Measurements from ENCODE around the gene UBQLNL.

The UBQLNL gene

GRCh38 chr11:5541427-5541826, 24.9 kb upstream of the UBQLNL start:
- no peaks in the 10 kb centered on the region for H3K27me3 ChIP-seq (ENCODE audit: control insufficient read depth in 1 of 2, insufficient read depth in 2 of 2, low read length in 2 of 2)
- H3K9ac ChIP-seq (ENCODE audit: low read depth in 1 of 2, low read length in 2 of 2) = no peak overlapping the region
- no peaks in the 10 kb centered on the region for H3K36me3 ChIP-seq (ENCODE audit: control insufficient read depth in 1 of 2, insufficient read depth in 2 of 2, low read length in 2 of 2)
- H3K27ac ChIP-seq (ENCODE audit: low read depth, low read length) = no peak overlapping the region
- H3K4me3 ChIP-seq (ENCODE audit: low read depth in 1 of 2, low read length in 2 of 2) = no peak overlapping the region
- H3K9me3 ChIP-seq (ENCODE audit: control insufficient read depth in 1 of 2, low read length in 2 of 2) = no peaks in the 10 kb centered on the region
- no peaks in the 10 kb centered on the region for H3K4me1 ChIP-seq (ENCODE audit: control insufficient read depth in 1 of 2, insufficient read depth in 2 of 2, low read length in 2 of 2)

- no peak overlapping the region for H3K9ac ChIP-seq (ENCODE audit: low read depth in 1 of 2, low read length in 2 of 2)
- H3K27ac ChIP-seq (ENCODE audit: low read depth, low read length) = no peak overlapping the region
- H3K9me3 ChIP-seq (ENCODE audit: control insufficient read depth in 1 of 2, low read length in 2 of 2) = no peaks in the 10 kb centered on the region
- H3K27me3 ChIP-seq (ENCODE audit: control insufficient read depth in 1 of 2, insufficient read depth in 2 of 2, low read length in 2 of 2) = no peaks in the 10 kb centered on the region
- H3K4me3 ChIP-seq (ENCODE audit: low read depth in 1 of 2, low read length in 2 of 2) = no peak overlapping the region
- H3K36me3 ChIP-seq (ENCODE audit: control insufficient read depth in 1 of 2, insufficient read depth in 2 of 2, low read length in 2 of 2) = no peaks in the 10 kb centered on the region
- H3K4me1 ChIP-seq (ENCODE audit: control insufficient read depth in 1 of 2, insufficient read depth in 2 of 2, low read length in 2 of 2) = no peaks in the 10 kb centered on the region
Observed at GRCh38 chr11:5536482-5536881, 20.0 kb upstream of the UBQLNL start.

DNA sequence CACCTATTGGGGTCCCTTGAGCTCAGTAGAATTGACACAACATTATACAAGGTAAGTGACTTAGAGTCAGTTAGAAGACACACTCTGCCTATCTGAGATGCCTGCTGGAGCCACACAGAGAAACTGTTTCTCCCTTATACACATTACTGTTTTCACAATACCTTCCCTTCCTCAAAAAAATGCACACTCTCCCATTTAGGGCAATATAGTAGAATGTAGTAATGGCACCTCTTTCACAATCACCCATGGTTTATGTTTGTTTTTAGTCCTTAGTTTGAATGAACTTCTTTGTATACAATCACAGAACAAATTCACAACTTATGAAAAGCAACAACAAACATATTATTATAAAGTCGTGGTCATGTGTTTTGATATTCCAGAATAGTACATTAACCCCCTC, 17.5 kb upstream of the UBQLNL start:
- H3K27ac ChIP-seq (ENCODE audit: low read depth, low read length) = no peak overlapping the region
- H3K9ac ChIP-seq (ENCODE audit: low read depth in 1 of 2, low read length in 2 of 2) = no peak overlapping the region
- H3K27me3 ChIP-seq (ENCODE audit: control insufficient read depth in 1 of 2, insufficient read depth in 2 of 2, low read length in 2 of 2) = no peaks in the 10 kb centered on the region

GRCh38 chr11:5531053-5531831, 14.7 kb upstream of the UBQLNL start:
- Histone ChIP-seq H3K27ac (ENCODE audit: low read depth, low read length) (no peak overlapping the region), H3K4me3 (ENCODE audit: low read depth in 1 of 2, low read length in 2 of 2) (no peak overlapping the region), H3K9me3 (ENCODE audit: control insufficient read depth in 1 of 2, low read length in 2 of 2) (no peaks in the 10 kb centered on the region), H3K9ac (ENCODE audit: low read depth in 1 of 2, low read length in 2 of 2) (no peak overlapping the region), H3K4me1 (ENCODE audit: control insufficient read depth in 1 of 2, insufficient read depth in 2 of 2, low read length in 2 of 2) (no peaks in the 10 kb centered on the region), H3K27me3 (ENCODE audit: control insufficient read depth in 1 of 2, insufficient read depth in 2 of 2, low read length in 2 of 2) (no peaks in the 10 kb centered on the region), H3K36me3 (ENCODE audit: control insufficient read depth in 1 of 2, insufficient read depth in 2 of 2, low read length in 2 of 2) (no peaks in the 10 kb centered on the region)

More for the DNA sequence above, 17.5 kb upstream of the UBQLNL start:
- Histone ChIP-seq H3K4me1 (ENCODE audit: control insufficient read depth in 1 of 2, insufficient read depth in 2 of 2, low read length in 2 of 2) (no peaks in the 10 kb centered on the region), H3K4me3 (ENCODE audit: low read depth in 1 of 2, low read length in 2 of 2) (no peak overlapping the region), H3K36me3 (ENCODE audit: control insufficient read depth in 1 of 2, insufficient read depth in 2 of 2, low read length in 2 of 2) (no peaks in the 10 kb centered on the region), H3K9me3 (ENCODE audit: control insufficient read depth in 1 of 2, low read length in 2 of 2) (no peaks in the 10 kb centered on the region)

GRCh38 chr11:5528495-5528894, 12.0 kb upstream of the UBQLNL start:
- Histone ChIP-seq H3K27me3 (ENCODE audit: control insufficient read depth in 1 of 2, insufficient read depth in 2 of 2, low read length in 2 of 2) (no peaks in the 10 kb centered on the region), H3K36me3 (ENCODE audit: control insufficient read depth in 1 of 2, insufficient read depth in 2 of 2, low read length in 2 of 2) (no peaks in the 10 kb centered on the region), H3K4me3 (ENCODE audit: low read depth in 1 of 2, low read length in 2 of 2) (no peak overlapping the region), H3K4me1 (ENCODE audit: control insufficient read depth in 1 of 2, insufficient read depth in 2 of 2, low read length in 2 of 2) (no peaks in the 10 kb centered on the region), H3K27ac (ENCODE audit: low read depth, low read length) (no peak overlapping the region), H3K9me3 (ENCODE audit: control insufficient read depth in 1 of 2, low read length in 2 of 2) (no peaks in the 10 kb centered on the region), H3K9ac (ENCODE audit: low read depth in 1 of 2, low read length in 2 of 2) (no peak overlapping the region)

DNA sequence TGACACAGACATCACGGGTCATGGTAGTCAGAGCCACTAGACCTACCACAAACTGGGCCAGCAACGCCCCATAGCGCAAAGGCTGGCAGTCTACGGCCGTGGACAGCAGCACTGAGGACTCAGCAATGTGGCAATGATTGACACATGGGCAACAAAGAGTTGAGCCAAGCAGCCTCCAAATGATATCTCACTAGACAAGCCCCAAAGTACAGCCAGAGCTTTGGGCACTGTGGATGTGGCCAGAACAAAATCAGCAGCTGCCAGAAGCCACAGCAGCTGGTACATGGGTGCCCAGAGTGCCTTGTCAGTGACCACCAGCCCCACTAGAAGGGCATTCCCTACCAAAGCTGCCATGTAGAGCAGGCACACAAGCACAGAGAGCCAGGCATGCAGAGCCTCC, 11.2 kb upstream of the UBQLNL start:
- no peak overlapping the region for H3K27ac ChIP-seq (ENCODE audit: low read depth, low read length)
- no peak overlapping the region for H3K9ac ChIP-seq (ENCODE audit: low read depth in 1 of 2, low read length in 2 of 2)
- no peaks in the 10 kb centered on the region for H3K36me3 ChIP-seq (ENCODE audit: control insufficient read depth in 1 of 2, insufficient read depth in 2 of 2, low read length in 2 of 2)
- no peak overlapping the region for H3K4me3 ChIP-seq (ENCODE audit: low read depth in 1 of 2, low read length in 2 of 2)
- no peaks in the 10 kb centered on the region for H3K4me1 ChIP-seq (ENCODE audit: control insufficient read depth in 1 of 2, insufficient read depth in 2 of 2, low read length in 2 of 2)
- no peaks in the 10 kb centered on the region for H3K27me3 ChIP-seq (ENCODE audit: control insufficient read depth in 1 of 2, insufficient read depth in 2 of 2, low read length in 2 of 2)
- no peaks in the 10 kb centered on the region for H3K9me3 ChIP-seq (ENCODE audit: control insufficient read depth in 1 of 2, low read length in 2 of 2)

- H3K9ac ChIP-seq (ENCODE audit: low read depth in 1 of 2, low read length in 2 of 2) = no peak overlapping the region
- H3K27me3 ChIP-seq (ENCODE audit: control insufficient read depth in 1 of 2, insufficient read depth in 2 of 2, low read length in 2 of 2) = no peaks in the 10 kb centered on the region
- H3K9me3 ChIP-seq (ENCODE audit: control insufficient read depth in 1 of 2, low read length in 2 of 2) = no peaks in the 10 kb centered on the region
- no peaks in the 10 kb centered on the region for H3K4me1 ChIP-seq (ENCODE audit: control insufficient read depth in 1 of 2, insufficient read depth in 2 of 2, low read length in 2 of 2)
- H3K27ac ChIP-seq (ENCODE audit: low read depth, low read length) = no peak overlapping the region
- H3K4me3 ChIP-seq (ENCODE audit: low read depth in 1 of 2, low read length in 2 of 2) = no peak overlapping the region
- H3K36me3 ChIP-seq (ENCODE audit: control insufficient read depth in 1 of 2, insufficient read depth in 2 of 2, low read length in 2 of 2) = no peaks in the 10 kb centered on the region
Observed at GRCh38 chr11:5524756-5525155, 8.3 kb upstream of the UBQLNL start.

- Histone ChIP-seq H3K4me1 (ENCODE audit: control insufficient read depth in 1 of 2, insufficient read depth in 2 of 2, low read length in 2 of 2) (no peaks in the 10 kb centered on the region), H3K9ac (ENCODE audit: low read depth in 1 of 2, low read length in 2 of 2) (no peak overlapping the region), H3K27ac (ENCODE audit: low read depth, low read length) (no peak overlapping the region), H3K36me3 (ENCODE audit: control insufficient read depth in 1 of 2, insufficient read depth in 2 of 2, low read length in 2 of 2) (no peaks in the 10 kb centered on the region), H3K9me3 (ENCODE audit: control insufficient read depth in 1 of 2, low read length in 2 of 2) (no peaks in the 10 kb centered on the region), H3K4me3 (ENCODE audit: low read depth in 1 of 2, low read length in 2 of 2) (no peak overlapping the region), H3K27me3 (ENCODE audit: control insufficient read depth in 1 of 2, insufficient read depth in 2 of 2, low read length in 2 of 2) (no peaks in the 10 kb centered on the region)
Observed at GRCh38 chr11:5522308-5522707, 5.8 kb upstream of the UBQLNL start.

DNA sequence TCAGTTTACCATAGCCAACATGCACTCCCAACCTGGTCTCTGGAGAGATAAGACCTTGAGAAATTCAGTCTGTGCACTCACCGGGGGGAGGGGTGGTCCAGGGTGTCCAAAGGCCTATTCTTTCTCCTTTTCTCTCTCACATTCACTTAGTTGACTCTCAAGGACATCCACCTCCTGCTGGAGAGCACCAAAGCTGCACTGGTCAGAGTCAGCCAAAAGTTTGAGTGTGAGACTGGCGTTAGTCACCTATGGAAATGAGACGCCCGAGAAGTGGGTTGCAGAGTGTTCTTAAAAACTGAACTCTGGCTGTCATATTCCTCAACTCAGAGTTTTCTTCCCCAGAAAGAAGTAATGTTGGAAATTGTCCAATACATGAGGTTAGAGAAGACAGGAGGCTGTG, 5.0 kb upstream of the UBQLNL start:
- no peak overlapping the region for H3K4me3 ChIP-seq (ENCODE audit: low read depth in 1 of 2, low read length in 2 of 2)

DNA sequence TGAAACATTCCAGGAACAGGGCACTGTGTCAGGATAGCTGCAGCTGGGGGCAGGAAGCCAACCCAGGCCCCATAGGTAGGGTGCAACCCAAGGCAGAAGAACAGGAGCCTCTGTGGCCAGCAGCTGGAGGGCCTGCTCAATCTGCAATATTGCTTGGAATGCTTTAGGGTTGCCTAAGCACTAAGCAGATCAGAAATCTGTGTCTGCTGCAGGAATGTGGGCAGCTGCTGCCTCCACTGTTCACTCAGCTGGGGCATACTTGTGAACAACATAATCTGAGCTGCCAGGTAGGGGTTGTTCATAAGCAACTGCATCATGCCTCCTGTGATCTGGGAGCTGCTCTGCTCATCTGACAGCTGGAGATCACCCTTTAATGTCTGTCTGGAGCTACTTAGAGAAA, 1.7 kb downstream of the UBQLNL start:
- Histone ChIP-seq H3K27me3 (ENCODE audit: control insufficient read depth in 1 of 2, insufficient read depth in 2 of 2, low read length in 2 of 2) (no peaks in the 10 kb centered on the region), H3K9ac (ENCODE audit: low read depth in 1 of 2, low read length in 2 of 2) (no peak overlapping the region), H3K4me3 (ENCODE audit: low read depth in 1 of 2, low read length in 2 of 2) (no peak overlapping the region)

More for the DNA sequence above, 5.0 kb upstream of the UBQLNL start:
- no peaks in the 10 kb centered on the region for H3K4me1 ChIP-seq (ENCODE audit: control insufficient read depth in 1 of 2, insufficient read depth in 2 of 2, low read length in 2 of 2)
- no peaks in the 10 kb centered on the region for H3K36me3 ChIP-seq (ENCODE audit: control insufficient read depth in 1 of 2, insufficient read depth in 2 of 2, low read length in 2 of 2)
- H3K27me3 ChIP-seq (ENCODE audit: control insufficient read depth in 1 of 2, insufficient read depth in 2 of 2, low read length in 2 of 2) = no peaks in the 10 kb centered on the region
- no peak overlapping the region for H3K27ac ChIP-seq (ENCODE audit: low read depth, low read length)
- H3K9me3 ChIP-seq (ENCODE audit: control insufficient read depth in 1 of 2, low read length in 2 of 2) = no peaks in the 10 kb centered on the region
- H3K9ac ChIP-seq (ENCODE audit: low read depth in 1 of 2, low read length in 2 of 2) = no peak overlapping the region

More for the DNA sequence above, 1.7 kb downstream of the UBQLNL start:
- no peak overlapping the region for H3K27ac ChIP-seq (ENCODE audit: low read depth, low read length)
- H3K36me3 ChIP-seq (ENCODE audit: control insufficient read depth in 1 of 2, insufficient read depth in 2 of 2, low read length in 2 of 2) = no peaks in the 10 kb centered on the region
- H3K9me3 ChIP-seq (ENCODE audit: control insufficient read depth in 1 of 2, low read length in 2 of 2) = no peaks in the 10 kb centered on the region
- H3K4me1 ChIP-seq (ENCODE audit: control insufficient read depth in 1 of 2, insufficient read depth in 2 of 2, low read length in 2 of 2) = no peaks in the 10 kb centered on the region

Data from duodenal mucosa (tissue), 2 donors.